Measurements from ENCODE around the gene BRD7. TPM values are rescaled to one million over a fixed set of nuclear protein-coding genes. Genes with fewer than 3 reads are reported as not detected.

BRD7 gene
- total and polyA plus RNA-seq, 2 of the 13 experiments (the other 11 are each of a cell fraction or from before 2014, with no cell fraction given): 82.3 to 149 TPM

- TF ChIP-seq PRDM15 (CRISPR knock-in tag; IDR thresholded peaks at IDR 0.05) (no peak), GMEB2 (CRISPR knock-in tag; IDR thresholded peaks at IDR 0.05; ENCODE audit: low read depth) (no peak), ISX (CRISPR knock-in tag; conservative IDR thresholded peaks at IDR 0.05) (no peak), ZNF615 (CRISPR knock-in tag; IDR thresholded peaks at IDR 0.05; ENCODE audit: borderline replicate concordance) (no peak), ZBTB7B (CRISPR knock-in tag; IDR thresholded peaks at IDR 0.05) (0 out of 2 replicates have a peak, but pooled peaks have one; percentile 55), ZNF841 (CRISPR knock-in tag; IDR thresholded peaks at IDR 0.05; ENCODE audit: borderline replicate concordance) (no peak), IRF1 (CRISPR knock-in tag; IDR thresholded peaks at IDR 0.05; ENCODE audit: low read depth) (no peak), DNMT1 (CRISPR knock-in tag; IDR thresholded peaks at IDR 0.05) (no peak), MYC (CRISPR knock-in tag; IDR thresholded peaks at IDR 0.05; ENCODE audit: borderline replicate concordance) (no peak), JUND (CRISPR knock-in tag; IDR thresholded peaks at IDR 0.05) (no peak), REXO4 (CRISPR knock-in tag; IDR thresholded peaks at IDR 0.05; ENCODE audit: borderline replicate concordance) (no peak), CTCF (CRISPR knock-in tag; IDR thresholded peaks at IDR 0.05) (peak; percentile 77), KDM4B (CRISPR knock-in tag; IDR thresholded peaks at IDR 0.05) (peak; percentile 65; the same call in 1 of the 2 replicates), ZNF3 (CRISPR knock-in tag; IDR thresholded peaks at IDR 0.05) (no peak), ZFP62 (CRISPR knock-in tag; IDR thresholded peaks at IDR 0.05) (no peak), HIVEP1 (CRISPR knock-in tag; IDR thresholded peaks at IDR 0.05) (no peak), MZF1 (CRISPR knock-in tag; IDR thresholded peaks at IDR 0.05; ENCODE audit: borderline replicate concordance) (no peak), JUN (CRISPR knock-in tag; IDR thresholded peaks at IDR 0.05) (no peak), HOXA3 (CRISPR knock-in tag; IDR thresholded peaks at IDR 0.05) (0 out of 2 replicates have a peak, but pooled peaks have one; percentile 30), CBX2 (IDR thresholded peaks at IDR 0.05; ENCODE audit: low read depth, low read length) (no peak), CBX2 (CRISPR knock-in tag; IDR thresholded peaks at IDR 0.05; ENCODE audit: low read depth) (no peak)
- TF ChIP-seq, protein P1, sequence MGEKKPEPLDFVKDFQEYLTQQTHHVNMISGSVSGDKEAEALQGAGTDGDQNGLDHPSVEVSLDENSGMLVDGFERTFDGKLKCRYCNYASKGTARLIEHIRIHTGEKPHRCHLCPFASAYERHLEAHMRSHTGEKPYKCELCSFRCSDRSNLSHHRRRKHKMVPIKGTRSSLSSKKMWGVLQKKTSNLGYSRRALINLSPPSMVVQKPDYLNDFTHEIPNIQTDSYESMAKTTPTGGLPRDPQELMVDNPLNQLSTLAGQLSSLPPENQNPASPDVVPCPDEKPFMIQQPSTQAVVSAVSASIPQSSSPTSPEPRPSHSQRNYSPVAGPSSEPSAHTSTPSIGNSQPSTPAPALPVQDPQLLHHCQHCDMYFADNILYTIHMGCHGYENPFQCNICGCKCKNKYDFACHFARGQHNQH (CRISPR knock-in tag; IDR thresholded peaks at IDR 0.05): no peak
These were observed 13.1 kb upstream of the BRD7 start (continued) for GRCh38 chr16:50381679-50382440.

Measured in HepG2 (cell line).